Activated CD4-positive, alpha-beta T cell treated with anti-CD3 and anti-CD28 coated beads for 1 hour (primary cell): ENCODE data around the gene TMEM120B.

Experiments
- DNase-seq: peaks from one replicate; pipeline ENCODE4 v3.0.0-alpha.2; 2020

The TMEM120B gene

GRCh38 chr12:121793838-121794533 lies 81.4 kb downstream of the TMEM120B start:
- peak; percentile 94 for DNase-seq

GRCh38 chr12:121794534-121795033 lies 82.0 kb downstream of the TMEM120B start:
- DNase-seq = peak; percentile 39

GRCh38 chr12:121795034-121795968 lies 82.7 kb downstream of the TMEM120B start:
- DNase-seq = peak; percentile 74

- DNase-seq = no peak
These were observed 84.6 kb downstream of the TMEM120B start for GRCh38 chr12:121796855-121797751.

- DNase-seq = no peak
These were observed 85.6 kb downstream of the TMEM120B start for GRCh38 chr12:121797937-121798786.

GRCh38 chr12:121798787-121799155 lies 86.2 kb downstream of the TMEM120B start:
- no peak for DNase-seq

- DNase-seq = no peak
These were observed 86.7 kb downstream of the TMEM120B start for GRCh38 chr12:121799156-121799841.

GRCh38 chr12:121799842-121800693 lies 87.5 kb downstream of the TMEM120B start:
- peak; percentile 68 for DNase-seq

GRCh38 chr12:121800694-121801594 lies 88.4 kb downstream of the TMEM120B start:
- peak; percentile 62 for DNase-seq

- no peak for DNase-seq
These were observed 89.3 kb downstream of the TMEM120B start for GRCh38 chr12:121801595-121802484.

- no peak for DNase-seq
These were observed 89.9 kb downstream of the TMEM120B start for GRCh38 chr12:121802485-121802842.

GRCh38 chr12:121802843-121803698 lies 90.5 kb downstream of the TMEM120B start:
- peak; percentile 78 for DNase-seq

GRCh38 chr12:121803861-121804416 lies 91.4 kb downstream of the TMEM120B start, which contains the start of gene SETD1B:
Gene SETD1B, plus strand, starts transcription at chr12:121804009. Its CDS starts 729 bp downstream, at chr12:121804738.
- DNase-seq = no peak

- peak; percentile 47 for DNase-seq
These were observed 92.0 kb downstream of the TMEM120B start for GRCh38 chr12:121804417-121805111.

- DNase-seq = no peak
These were observed 92.8 kb downstream of the TMEM120B start for GRCh38 chr12:121805171-121806008.
